Neutrophil (primary cell): Measurements from ENCODE around the gene MAGT1.

Source experiments
- H3K27ac ChIP-seq: fragments of 200-600 bp; sonication (generic); 2 replicates; pipeline ENCODE4 v1.5.1; 2016; ENCODE audit warnings: mild to moderate bottlenecking, moderate library complexity
- H3K27me3 ChIP-seq: fragments of 200-600 bp; sonication (generic); 2 replicates; pipeline ENCODE4 v1.6.0; 2016; ENCODE audit warnings: mild to moderate bottlenecking
- H3K36me3 ChIP-seq: fragments of 200-600 bp; sonication (generic); 2 replicates; pipeline ENCODE4 v1.5.1; 2017
- H3K4me1 ChIP-seq, 2 experiments: fragments of 200-600 bp in 1 of 2; sonication (generic) in 1 of 2; 1 replicate in 1 of 2; 2 replicates in 1 of 2; pipeline versions ENCODE4 v1.5.1 to v1.6.1; 2013 to 2016; ENCODE audit warnings: low read depth in 1 of 2, low read length in 1 of 2, mild to moderate bottlenecking in 1 of 2, moderate library complexity in 1 of 2; ENCODE audit not compliant: control insufficient read depth in 1 of 2, insufficient read depth in 1 of 2
- H3K4me3 ChIP-seq, 2 experiments: fragments of 200-600 bp in 1 of 2; sonication (generic) in 1 of 2; 1 replicate in 1 of 2; 2 replicates in 1 of 2; pipeline ENCODE4 v1.5.1; 2013 to 2016; ENCODE audit warnings: low read depth in 1 of 2, low read length in 1 of 2, mild to moderate bottlenecking in 1 of 2, moderate library complexity in 1 of 2
- H3K9me3 ChIP-seq: fragments of 200-600 bp; sonication (generic); 2 replicates; pipeline ENCODE4 v1.5.1; 2016
- CTCF ChIP-seq: fragments of 200-600 bp; sonication (generic); IDR thresholded peaks from 2 replicates; pipeline ENCODE4 v1.5.1; 2016; ENCODE audit warnings: antibody characterized with exemption

MAGT1 gene

GRCh38 chrX:77814210-77814609 lies 81.0 kb downstream of the MAGT1 start:
- no peaks in the 10 kb centered on the region for H3K9me3 ChIP-seq
- H3K27ac ChIP-seq, result no peak overlapping the region
- H3K36me3 ChIP-seq, result no peaks in the 10 kb centered on the region
- H3K4me1 ChIP-seq, result no peaks in the 10 kb centered on the region
- no peaks in the 10 kb centered on the region for H3K27me3 ChIP-seq
- no peak for TF ChIP-seq CTCF
- H3K4me3 ChIP-seq, result no peak overlapping the region

GRCh38 chrX:77802201-77802600 lies 93.0 kb downstream of the MAGT1 start:
- H3K36me3 ChIP-seq, result no peaks in the 10 kb centered on the region
- peaks cover 0 to 9% of the 10 kb centered on the region in 2 experiments for H3K4me1 ChIP-seq
- H3K9me3 ChIP-seq, result no peaks in the 10 kb centered on the region
- no peak overlapping the region for H3K4me3 ChIP-seq
- H3K27ac ChIP-seq, result no peak overlapping the region
- TF ChIP-seq CTCF, result no peak
- H3K27me3 ChIP-seq, result no peaks in the 10 kb centered on the region

GRCh38 chrX:77795124-77795523 lies 100.1 kb downstream of the MAGT1 start:
- no peaks in the 10 kb centered on the region for H3K4me1 ChIP-seq
- H3K27ac ChIP-seq, result no peak overlapping the region
- H3K36me3 ChIP-seq, result no peaks in the 10 kb centered on the region
- TF ChIP-seq CTCF, result no peak
- no peak overlapping the region for H3K4me3 ChIP-seq
- no peaks in the 10 kb centered on the region for H3K9me3 ChIP-seq
- H3K27me3 ChIP-seq, result no peaks in the 10 kb centered on the region

- no peak overlapping the region for H3K4me3 ChIP-seq
- no peaks in the 10 kb centered on the region for H3K36me3 ChIP-seq
- no peak for TF ChIP-seq CTCF
- H3K4me1 ChIP-seq, result no peaks in the 10 kb centered on the region
- no peak overlapping the region for H3K27ac ChIP-seq
- H3K9me3 ChIP-seq, result no peaks in the 10 kb centered on the region
- no peaks in the 10 kb centered on the region for H3K27me3 ChIP-seq
Measured at GRCh38 chrX:77793946-77794345, 101.3 kb downstream of the MAGT1 start.

- Histone ChIP-seq H3K4me3 (peak overlapping the region; percentile 44 to 46), H3K9me3 (no peaks in the 10 kb centered on the region), H3K27me3 (no peaks in the 10 kb centered on the region), H3K27ac (peak overlapping the region; percentile 83), H3K4me1 (peaks cover 21 to 31% of the 10 kb centered on the region in 2 experiments), H3K36me3 (no peaks in the 10 kb centered on the region)
- no peak for TF ChIP-seq CTCF
Measured at GRCh38 chrX:77788050-77788449, 107.2 kb downstream of the MAGT1 start.

GRCh38 chrX:77786365-77786680 lies 108.9 kb downstream of the MAGT1 start:
- no peak for TF ChIP-seq CTCF
- Histone ChIP-seq H3K4me3 (peak overlapping the region; percentile 68 to 84), H3K9me3 (no peaks in the 10 kb centered on the region), H3K4me1 (peaks cover 21 to 31% of the 10 kb centered on the region in 2 experiments), H3K27ac (peak overlapping the region; percentile 88), H3K27me3 (no peaks in the 10 kb centered on the region), H3K36me3 (no peaks in the 10 kb centered on the region)
